Measurements from ENCODE around the gene PLEKHG4B. TPM values are rescaled to one million over a fixed set of nuclear protein-coding genes. Genes with fewer than 3 reads are reported as not detected.

PLEKHG4B gene
- total RNA-seq, 1 experiment from 2014 or later: 0.28 TPM

GRCh38 chr5:49953-50544 lies 41.9 kb upstream of the PLEKHG4B start:
- H3K36me3 ChIP-seq (ENCODE audit: insufficient read depth, low read length, poor library complexity, severe bottlenecking): no peaks in the 10 kb centered on the region
- no peak overlapping the region for H3K4me3 ChIP-seq (ENCODE audit: low read depth, low read length, poor library complexity, severe bottlenecking)
- intact Hi-C loops (cut with micrococcal nuclease; ENCODE audit: unreplicated experiment): no loop called here
- DNase-seq (ENCODE audit: low spot score): no peak
- TF ChIP-seq, protein P1, sequence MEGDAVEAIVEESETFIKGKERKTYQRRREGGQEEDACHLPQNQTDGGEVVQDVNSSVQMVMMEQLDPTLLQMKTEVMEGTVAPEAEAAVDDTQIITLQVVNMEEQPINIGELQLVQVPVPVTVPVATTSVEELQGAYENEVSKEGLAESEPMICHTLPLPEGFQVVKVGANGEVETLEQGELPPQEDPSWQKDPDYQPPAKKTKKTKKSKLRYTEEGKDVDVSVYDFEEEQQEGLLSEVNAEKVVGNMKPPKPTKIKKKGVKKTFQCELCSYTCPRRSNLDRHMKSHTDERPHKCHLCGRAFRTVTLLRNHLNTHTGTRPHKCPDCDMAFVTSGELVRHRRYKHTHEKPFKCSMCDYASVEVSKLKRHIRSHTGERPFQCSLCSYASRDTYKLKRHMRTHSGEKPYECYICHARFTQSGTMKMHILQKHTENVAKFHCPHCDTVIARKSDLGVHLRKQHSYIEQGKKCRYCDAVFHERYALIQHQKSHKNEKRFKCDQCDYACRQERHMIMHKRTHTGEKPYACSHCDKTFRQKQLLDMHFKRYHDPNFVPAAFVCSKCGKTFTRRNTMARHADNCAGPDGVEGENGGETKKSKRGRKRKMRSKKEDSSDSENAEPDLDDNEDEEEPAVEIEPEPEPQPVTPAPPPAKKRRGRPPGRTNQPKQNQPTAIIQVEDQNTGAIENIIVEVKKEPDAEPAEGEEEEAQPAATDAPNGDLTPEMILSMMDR (conservative IDR thresholded peaks at IDR 0.05; ENCODE audit: low read depth, low read length): no peak
- TF ChIP-seq EZH2 (IDR thresholded peaks at IDR 0.05; ENCODE audit: borderline replicate concordance, low read depth, low read length, poor library complexity, severe bottlenecking): no peak
- H3K27me3 ChIP-seq (replicated peaks; ENCODE audit: insufficient read depth, low read depth, low read length, poor library complexity): peaks cover 70% of the 10 kb centered on the region
- no peak overlapping the region for H3K27ac ChIP-seq (ENCODE audit: low read depth, low read length, poor library complexity, severe bottlenecking)
- POLR2A ChIA-PET (ENCODE audit: low non-redundant PET): no interaction called here
- H3K4me1 ChIP-seq (ENCODE audit: insufficient read depth, low read length, poor library complexity, severe bottlenecking): no peaks in the 10 kb centered on the region
- CTCF ChIA-PET: no interaction called here
- H3K9me3 ChIP-seq (ENCODE audit: low read depth, low read length, poor library complexity, severe bottlenecking): no peaks in the 10 kb centered on the region
- BruUV-seq (replicated peaks): no TSS peak

- ChIA-PET POLR2A (ENCODE audit: low non-redundant PET) (no interaction called here), CTCF (no interaction called here)
- no peak for DNase-seq (ENCODE audit: low spot score)
- no peak overlapping the region for H3K27ac ChIP-seq (ENCODE audit: low read depth, low read length, poor library complexity, severe bottlenecking)
- no peak overlapping the region for H3K4me3 ChIP-seq (ENCODE audit: low read depth, low read length, poor library complexity, severe bottlenecking)
- no peaks in the 10 kb centered on the region for H3K4me1 ChIP-seq (ENCODE audit: insufficient read depth, low read length, poor library complexity, severe bottlenecking)
- intact Hi-C loops (cut with micrococcal nuclease; ENCODE audit: unreplicated experiment): no loop called here
- H3K27me3 ChIP-seq (replicated peaks; ENCODE audit: insufficient read depth, low read depth, low read length, poor library complexity): peaks cover 68% of the 10 kb centered on the region
- BruUV-seq (replicated peaks): no TSS peak
- H3K36me3 ChIP-seq (ENCODE audit: insufficient read depth, low read length, poor library complexity, severe bottlenecking): no peaks in the 10 kb centered on the region
- no peak for TF ChIP-seq EZH2 (IDR thresholded peaks at IDR 0.05; ENCODE audit: borderline replicate concordance, low read depth, low read length, poor library complexity, severe bottlenecking)
- TF ChIP-seq, protein P1 (conservative IDR thresholded peaks at IDR 0.05; ENCODE audit: low read depth, low read length): no peak
- H3K9me3 ChIP-seq (ENCODE audit: low read depth, low read length, poor library complexity, severe bottlenecking): no peaks in the 10 kb centered on the region
Observed at GRCh38 chr5:50724-51499, 41.1 kb upstream of the PLEKHG4B start.

- Histone ChIP-seq H3K4me3 (ENCODE audit: low read depth, low read length, poor library complexity, severe bottlenecking) (no peak overlapping the region), H3K27ac (ENCODE audit: low read depth, low read length, poor library complexity, severe bottlenecking) (no peak overlapping the region), H3K4me1 (ENCODE audit: insufficient read depth, low read length, poor library complexity, severe bottlenecking) (no peaks in the 10 kb centered on the region), H3K36me3 (ENCODE audit: insufficient read depth, low read length, poor library complexity, severe bottlenecking) (no peaks in the 10 kb centered on the region), H3K27me3 (replicated peaks; ENCODE audit: insufficient read depth, low read depth, low read length, poor library complexity) (peaks cover 68% of the 10 kb centered on the region), H3K9me3 (ENCODE audit: low read depth, low read length, poor library complexity, severe bottlenecking) (no peaks in the 10 kb centered on the region)
- no TSS peak for BruUV-seq (replicated peaks)
- no peak for DNase-seq (ENCODE audit: low spot score)
- POLR2A ChIA-PET (ENCODE audit: low non-redundant PET): no interaction called here
- no peak for TF ChIP-seq EZH2 (IDR thresholded peaks at IDR 0.05; ENCODE audit: borderline replicate concordance, low read depth, low read length, poor library complexity, severe bottlenecking)
- TF ChIP-seq, protein P1 (conservative IDR thresholded peaks at IDR 0.05; ENCODE audit: low read depth, low read length): no peak
- intact Hi-C loops (cut with micrococcal nuclease; ENCODE audit: unreplicated experiment): no loop called here
- CTCF ChIA-PET: no interaction called here
Observed at GRCh38 chr5:51500-51823, 40.5 kb upstream of the PLEKHG4B start.

Data from A673 (cell line).